GM19023 (cell line): ENCODE results near the gene HSPA1B.

Source experiments
- ATAC-seq: cut with Tn5 transposase; IDR thresholded peaks from one replicate; pipeline ENCODE4 v1.9.1; 2021; ENCODE audit warnings: mild to moderate bottlenecking, moderate library complexity; ENCODE audit not compliant: unreplicated experiment

Gene HSPA1B

GRCh38 chr6:31877125-31877650 lies 49.6 kb downstream of the HSPA1B start:
- ATAC-seq, result no peak

- no peak for ATAC-seq
These were observed 50.2 kb downstream of the HSPA1B start for GRCh38 chr6:31877651-31878161.

- no peak for ATAC-seq
These were observed 50.7 kb downstream of the HSPA1B start for GRCh38 chr6:31878222-31878621.

GRCh38 chr6:31878726-31879125 lies 51.2 kb downstream of the HSPA1B start, which contains the start of gene SLC44A4:
Gene SLC44A4, minus strand, starts transcription at chr6:31878997. Its CDS starts 17 bp downstream, at chr6:31878980.
- ATAC-seq, result no peak

- no peak for ATAC-seq
These were observed 51.6 kb downstream of the HSPA1B start for GRCh38 chr6:31879143-31879542.
